ENCODE data around the gene SMARCA4. TPM values are rescaled to one million over a fixed set of nuclear protein-coding genes. Genes with fewer than 3 reads are reported as not detected.

Gene SMARCA4
- total and polyA plus RNA-seq, 2 experiments from 2014 or later: 80.7 to 93.4 TPM

GRCh38 chr19:11054628-11055027 is 93.8 kb downstream of the SMARCA4 start:
- H4K20me1 ChIP-seq (ENCODE audit: insufficient read depth, poor library complexity, severe bottlenecking): no peaks in the 10 kb centered on the region
- TF ChIP-seq EZH2phosphoT487 (IDR thresholded peaks at IDR 0.05; ENCODE audit: low read depth, severe bottlenecking, unreplicated experiment) (no peak), CTCF (IDR thresholded peaks at IDR 0.05; ENCODE audit: poor library complexity) (no peak), EZH2 (IDR thresholded peaks at IDR 0.05; ENCODE audit: borderline replicate concordance) (no peak)
- H3K4me3 ChIP-seq: no peak overlapping the region
- 96% methylated on average over 8 of the region's 8 CpGs for WGBS (ENCODE audit: low lambda C conversion rate, missing lambda C conversion rate)
- H3K27ac ChIP-seq: no peak overlapping the region
- H3K79me2 ChIP-seq: no peaks in the 10 kb centered on the region
- no peaks in the 10 kb centered on the region for H3K36me3 ChIP-seq (replicated peaks; ENCODE audit: insufficient read depth, low read depth)
- H3K9me3 ChIP-seq (ENCODE audit: low read depth): no peaks in the 10 kb centered on the region
- H3K4me1 ChIP-seq (ENCODE audit: insufficient read depth): no peaks in the 10 kb centered on the region
- no peak overlapping the region for H2AFZ ChIP-seq
- no peaks in the 10 kb centered on the region for H3K9me2 ChIP-seq (replicated peaks; ENCODE audit: insufficient read depth)
- no peaks in the 10 kb centered on the region for H3K27me3 ChIP-seq
- H3K4me2 ChIP-seq: no peak overlapping the region
- DNase-seq (ENCODE audit: low spot score): no peak

- WGBS (ENCODE audit: low lambda C conversion rate, missing lambda C conversion rate): 97% methylated on average over 32 of the region's 34 CpGs
- H3K27ac ChIP-seq: no peak overlapping the region
- no peaks in the 10 kb centered on the region for H3K79me2 ChIP-seq
- H3K9me3 ChIP-seq (ENCODE audit: low read depth): no peaks in the 10 kb centered on the region
- H3K9me2 ChIP-seq (replicated peaks; ENCODE audit: insufficient read depth): no peaks in the 10 kb centered on the region
- no peak overlapping the region for H3K4me2 ChIP-seq
- H3K4me1 ChIP-seq (ENCODE audit: insufficient read depth): no peaks in the 10 kb centered on the region
- no peak overlapping the region for H2AFZ ChIP-seq
- H3K4me3 ChIP-seq: no peak overlapping the region
- H4K20me1 ChIP-seq (ENCODE audit: insufficient read depth, poor library complexity, severe bottlenecking): no peaks in the 10 kb centered on the region
- no peaks in the 10 kb centered on the region for H3K27me3 ChIP-seq
- TF ChIP-seq CTCF (IDR thresholded peaks at IDR 0.05; ENCODE audit: poor library complexity) (no peak), EZH2 (IDR thresholded peaks at IDR 0.05; ENCODE audit: borderline replicate concordance) (no peak)
- DNase-seq (ENCODE audit: low spot score): no peak
- no peaks in the 10 kb centered on the region for H3K36me3 ChIP-seq (replicated peaks; ENCODE audit: insufficient read depth, low read depth)
Observed at GRCh38 chr19:11058246-11059030, 97.6 kb downstream of the SMARCA4 start.

- WGBS (ENCODE audit: low lambda C conversion rate, missing lambda C conversion rate): 98% methylated on average over 40 of the region's 43 CpGs
- H2AFZ ChIP-seq: no peak overlapping the region
- TF ChIP-seq CTCF (IDR thresholded peaks at IDR 0.05; ENCODE audit: poor library complexity) (no peak), EZH2phosphoT487 (IDR thresholded peaks at IDR 0.05; ENCODE audit: low read depth, severe bottlenecking, unreplicated experiment) (no peak), EZH2 (IDR thresholded peaks at IDR 0.05; ENCODE audit: borderline replicate concordance) (no peak)
Observed at GRCh38 chr19:11059511-11060358, 98.9 kb downstream of the SMARCA4 start.

More at GRCh38 chr19:11059511-11060358, 98.9 kb downstream of the SMARCA4 start:
- Histone ChIP-seq H3K27me3 (no peaks in the 10 kb centered on the region), H3K4me2 (no peak overlapping the region), H3K4me1 (ENCODE audit: insufficient read depth) (no peaks in the 10 kb centered on the region), H3K79me2 (no peaks in the 10 kb centered on the region), H3K27ac (no peak overlapping the region), H3K36me3 (replicated peaks; ENCODE audit: insufficient read depth, low read depth) (no peaks in the 10 kb centered on the region), H3K4me3 (no peak overlapping the region), H3K9me2 (replicated peaks; ENCODE audit: insufficient read depth) (no peaks in the 10 kb centered on the region), H3K9me3 (ENCODE audit: low read depth) (no peaks in the 10 kb centered on the region), H4K20me1 (ENCODE audit: insufficient read depth, poor library complexity, severe bottlenecking) (no peaks in the 10 kb centered on the region)
- no peak for DNase-seq (ENCODE audit: low spot score)

All from hepatocyte (in vitro differentiated cells).